Activated T-cell treated with anti-CD3 and anti-CD28 coated beads for 1 hour (primary cell): Measurements from ENCODE around the gene CSPG4.
A peak's percentile ranks its signal among the peaks of the same experiment; 100 is the strongest.
"Not testable (repeated sequence)": the region's sequence is repeated elsewhere in the genome, so short reads cannot be mapped to it uniquely, and the experiment has no call there.

ENCODE experiments used
- DNase-seq: peaks from one replicate; pipeline ENCODE4 v3.0.0-alpha.2; 2020; ENCODE audit warnings: low read depth

CSPG4 gene

GRCh38 chr15:75739791-75740190 is 27.1 kb upstream of the CSPG4 start:
- DNase-seq: no peak

GRCh38 chr15:75738647-75739325 is 26.1 kb upstream of the CSPG4 start:
- DNase-seq: peak; percentile 85

DNA sequence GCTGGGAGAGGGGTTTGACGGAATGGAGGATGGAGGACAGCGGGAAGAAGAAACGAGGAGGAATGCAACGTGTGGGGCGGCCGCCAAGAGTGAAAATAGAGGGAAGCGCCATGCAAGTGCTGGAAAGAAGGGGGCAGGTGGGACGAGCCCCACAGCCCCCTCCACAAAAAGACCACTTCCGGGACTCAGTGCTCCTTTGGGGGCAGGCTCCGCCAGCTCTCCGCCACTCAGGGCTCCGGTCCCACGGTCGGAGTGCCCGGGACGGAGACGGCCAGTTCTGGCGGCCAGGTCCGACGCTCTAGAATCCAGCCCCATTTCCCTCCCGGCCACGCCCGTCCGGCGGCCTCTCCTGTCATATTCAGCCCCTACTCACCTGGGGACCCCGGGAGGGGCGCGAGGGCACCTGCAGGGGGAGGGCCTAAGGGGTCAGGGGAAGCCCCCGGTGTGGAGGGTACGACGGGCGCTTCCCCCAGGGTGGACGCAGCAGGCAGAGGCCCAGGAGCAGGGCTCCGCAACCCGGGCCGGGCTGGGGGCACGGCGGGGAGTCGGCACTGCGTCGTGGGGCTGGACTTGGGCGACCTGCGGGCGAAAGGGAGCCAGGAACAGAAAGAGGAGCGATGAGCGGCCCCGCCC is 25.5 kb upstream of the CSPG4 start:
- no peak for DNase-seq

- not testable (repeated sequence) for DNase-seq
Measured at GRCh38 chr15:75737116-75738013, 24.7 kb upstream of the CSPG4 start.

DNA sequence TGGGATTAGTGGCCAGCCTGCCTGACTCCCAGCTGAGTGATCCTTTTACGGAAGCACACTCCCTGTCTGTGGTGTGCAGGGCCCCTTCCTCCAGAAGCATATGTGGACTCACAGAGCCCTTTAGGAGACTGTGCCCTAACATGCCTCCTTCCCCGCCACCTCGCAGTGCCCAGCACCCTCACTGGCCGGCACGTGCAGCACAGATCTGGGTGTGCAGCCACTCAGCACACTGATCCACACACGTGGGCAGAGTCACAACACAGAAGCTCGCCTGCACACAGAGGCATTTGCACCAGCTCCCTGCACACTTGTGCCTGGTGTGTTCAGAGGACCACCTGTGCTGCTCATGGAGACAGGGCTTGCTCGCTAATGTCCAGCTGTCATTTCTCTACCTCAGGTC is 23.6 kb upstream of the CSPG4 start:
- DNase-seq: no peak

GRCh38 chr15:75734861-75735760 is 22.5 kb upstream of the CSPG4 start:
- not testable (repeated sequence) for DNase-seq

DNA sequence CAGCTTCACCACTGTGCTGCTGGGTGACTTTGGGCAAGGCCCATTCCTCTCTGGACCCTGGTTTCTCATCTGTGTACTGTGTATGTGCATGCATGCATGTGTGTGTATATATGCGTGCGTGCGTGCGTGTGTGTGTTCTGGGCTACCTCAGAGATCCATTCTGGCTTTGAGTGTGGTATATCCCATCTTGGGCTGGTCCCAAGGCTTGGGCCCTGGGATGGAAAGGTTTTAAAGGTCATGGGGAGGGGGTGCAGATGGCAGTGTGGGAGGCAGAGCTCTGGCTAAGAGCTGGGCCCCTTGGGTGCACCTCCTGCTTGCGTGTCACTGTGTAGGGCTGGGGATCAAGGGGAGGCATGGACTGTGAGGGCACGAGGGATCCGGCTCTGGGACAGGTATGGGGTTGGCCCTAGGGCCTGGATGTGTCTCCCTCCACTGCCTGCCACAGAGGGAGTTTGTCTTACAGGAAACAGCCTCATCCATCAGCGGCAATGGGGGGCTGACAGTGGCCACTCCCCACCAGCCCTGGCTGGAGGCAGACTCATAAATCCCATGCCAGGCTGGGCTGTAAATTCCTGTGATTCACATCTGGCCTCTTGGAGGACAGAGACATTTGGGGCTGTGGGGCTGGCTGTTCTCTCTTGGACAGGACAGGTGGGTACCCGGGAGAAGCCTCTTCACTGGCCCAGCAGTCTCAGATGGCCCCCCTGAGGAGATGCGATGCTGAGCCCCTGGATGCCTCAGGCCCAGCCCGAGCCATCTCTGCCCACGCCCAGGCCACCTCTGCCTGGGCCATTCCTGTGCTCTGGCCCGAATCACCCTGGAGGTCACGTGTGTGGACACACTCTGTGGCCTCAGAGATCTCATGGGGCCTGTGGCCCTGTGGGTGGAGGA is 21.4 kb upstream of the CSPG4 start:
- no peak for DNase-seq

DNA sequence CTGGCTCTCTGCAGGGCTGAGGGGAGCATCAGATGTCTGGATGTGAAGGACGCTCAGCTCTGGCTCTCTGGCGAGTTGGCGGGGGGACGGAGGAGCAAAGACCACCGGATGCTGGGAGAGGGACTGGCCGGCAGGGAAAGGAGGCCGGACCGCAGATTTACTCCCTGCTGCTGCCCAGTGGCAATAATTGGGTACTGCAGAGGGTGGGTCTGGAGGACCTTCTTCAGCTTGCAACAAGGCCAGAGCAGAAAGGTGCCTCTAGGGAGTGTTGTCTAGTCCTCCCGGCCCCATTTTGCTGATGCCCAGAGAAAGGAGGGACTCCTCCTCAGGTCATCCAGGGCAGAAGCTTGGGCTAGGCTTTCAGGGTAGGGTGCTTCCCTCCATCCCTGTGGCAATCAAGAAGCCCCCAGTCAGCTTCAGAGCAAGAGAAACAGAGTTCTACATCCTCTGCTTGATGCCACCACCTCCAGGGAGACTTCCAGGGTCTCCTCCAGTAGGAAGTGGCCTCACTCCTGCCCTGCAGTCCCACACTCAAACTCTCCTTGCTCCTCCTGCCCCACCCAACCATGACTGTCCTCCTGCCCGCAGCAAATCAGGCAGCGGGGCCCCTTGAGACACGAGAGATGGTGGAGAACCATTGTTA is 20.3 kb upstream of the CSPG4 start:
- DNase-seq: peak; percentile 19

- no peak for DNase-seq
Measured at GRCh38 chr15:75732177-75732808, 19.6 kb upstream of the CSPG4 start.

- no peak for DNase-seq
Measured at GRCh38 chr15:75731248-75732151, 18.9 kb upstream of the CSPG4 start.

GRCh38 chr15:75730376-75731247 is 18.0 kb upstream of the CSPG4 start:
- DNase-seq: not testable (repeated sequence)

DNA sequence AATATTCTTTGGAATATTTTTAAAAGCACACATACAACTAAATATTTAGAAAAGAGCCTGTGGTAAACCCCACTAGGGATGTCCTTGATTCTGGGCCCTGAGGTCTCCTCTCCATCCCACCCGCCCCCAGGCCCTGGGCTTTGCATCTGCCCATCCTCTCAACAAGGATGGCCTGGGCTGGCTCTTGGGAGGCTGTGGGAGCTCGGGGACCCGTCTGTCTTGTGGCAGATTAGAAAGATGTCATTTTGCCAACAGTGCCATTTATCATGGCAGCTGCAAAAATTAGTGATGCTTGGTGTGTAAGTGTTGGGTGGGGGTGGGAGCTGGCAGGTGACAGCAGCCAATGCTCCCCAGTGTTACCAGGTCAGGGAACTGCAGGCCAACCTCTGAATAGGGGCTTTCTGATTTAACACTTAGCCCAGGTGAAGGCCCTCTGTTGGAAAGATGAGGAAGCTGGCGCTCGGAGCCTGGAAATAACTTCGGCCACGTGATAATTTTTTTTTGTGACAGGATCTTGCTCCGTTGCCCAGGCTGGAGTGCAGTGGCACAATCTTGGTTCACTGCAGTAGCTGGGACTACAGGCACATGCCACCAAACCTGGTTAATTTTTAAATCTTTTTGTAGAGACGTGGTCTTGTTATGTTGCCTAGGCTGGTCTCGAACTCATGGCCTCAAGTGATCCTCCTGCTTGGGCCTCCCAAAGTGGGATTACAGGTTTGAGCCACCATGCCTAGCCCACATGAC is 16.9 kb upstream of the CSPG4 start:
- DNase-seq: no peak

DNA sequence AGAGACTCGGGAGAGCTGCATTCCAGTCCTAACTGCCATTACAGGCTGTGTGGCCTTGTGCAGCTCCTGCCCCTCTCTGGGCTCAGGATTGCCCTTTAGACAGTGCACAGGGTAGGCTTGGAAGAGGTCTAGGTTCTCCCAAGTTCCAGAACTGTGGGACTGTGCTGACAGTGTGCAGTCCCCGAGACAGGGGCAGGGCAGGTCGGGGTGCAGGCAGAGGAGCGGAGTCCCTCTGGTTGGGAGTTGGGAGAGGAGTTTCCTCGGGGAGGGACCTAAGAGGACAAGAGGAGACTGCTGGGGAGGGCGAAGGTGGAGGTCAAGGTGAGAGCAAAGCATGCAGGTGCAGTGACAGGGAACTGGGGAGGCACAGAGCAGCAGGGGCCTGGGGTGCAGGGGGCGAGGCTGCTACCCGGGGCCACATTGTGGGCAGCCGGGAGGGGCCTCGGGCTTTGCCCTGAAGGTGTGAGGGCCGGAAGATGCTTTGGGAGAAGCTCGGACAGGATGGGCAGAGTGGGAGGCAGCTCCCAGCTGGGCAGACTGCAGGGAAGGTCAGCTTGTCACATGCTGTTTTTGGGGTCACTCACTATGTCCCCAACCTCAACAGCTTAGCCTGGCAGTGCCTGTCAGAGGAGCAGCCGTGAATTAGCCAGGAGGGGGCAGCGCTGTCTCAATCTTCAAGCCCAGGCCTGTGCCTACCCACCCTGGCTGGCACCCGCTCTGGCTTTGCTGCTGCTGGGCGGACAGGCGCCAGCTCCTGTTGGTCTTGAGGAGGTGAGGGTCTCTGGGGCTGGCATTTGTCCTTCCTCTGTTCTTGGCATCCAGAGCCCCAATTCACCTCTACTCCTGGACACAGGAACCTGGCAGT is 15.4 kb upstream of the CSPG4 start:
- peak; percentile 64 for DNase-seq

- DNase-seq: no peak
Measured at GRCh38 chr15:75727031-75727531, 14.4 kb upstream of the CSPG4 start.

- no peak for DNase-seq
Measured at GRCh38 chr15:75725719-75726607, 13.3 kb upstream of the CSPG4 start.
